ENCODE measurements around the gene ARRB2.
"Not testable (repeated sequence)": the region's sequence is repeated elsewhere in the genome, so short reads cannot be mapped to it uniquely, and the experiment has no call there.

ARRB2 gene

DNA sequence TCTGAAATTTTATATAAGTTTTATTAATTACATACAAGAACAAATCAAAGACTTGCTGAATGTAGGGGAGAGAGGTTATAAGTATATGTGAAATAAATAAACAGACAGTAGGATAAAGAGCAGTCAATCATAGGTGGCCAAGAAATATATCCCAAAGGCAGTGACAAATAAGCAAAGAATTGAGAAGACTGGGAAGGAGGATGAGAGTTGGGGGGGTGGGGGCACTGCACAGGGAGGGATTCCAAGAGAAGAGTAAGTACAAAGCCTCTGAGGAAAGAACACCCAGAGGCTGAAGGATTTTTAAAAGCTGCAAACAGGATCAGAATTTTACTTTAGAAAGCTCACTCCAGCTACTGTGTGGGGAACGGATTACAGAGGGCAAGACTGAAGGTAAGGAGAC, 9.3 kb upstream of the ARRB2 start:
- no peak for DNase-seq (ENCODE audit: low read depth, low spot score)

DNA sequence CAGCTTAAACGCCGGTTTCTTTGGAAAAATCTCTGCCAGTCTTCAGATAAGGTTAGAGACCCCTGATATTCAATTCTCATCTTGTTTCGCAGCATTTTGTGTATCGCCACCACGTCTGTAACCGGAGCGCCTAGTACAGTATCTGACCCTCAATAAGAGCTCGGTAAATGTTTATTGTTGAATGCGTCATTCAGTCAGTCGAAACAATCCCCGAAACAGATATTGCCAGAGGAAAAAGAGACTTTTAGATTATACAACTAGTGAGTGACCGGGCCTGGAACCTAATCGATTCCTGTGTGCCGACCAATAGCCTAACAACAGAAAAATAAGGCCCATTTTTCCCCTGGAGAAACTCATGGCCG, 7.1 kb upstream of the ARRB2 start:
- no peak for DNase-seq (ENCODE audit: low read depth, low spot score)

DNA sequence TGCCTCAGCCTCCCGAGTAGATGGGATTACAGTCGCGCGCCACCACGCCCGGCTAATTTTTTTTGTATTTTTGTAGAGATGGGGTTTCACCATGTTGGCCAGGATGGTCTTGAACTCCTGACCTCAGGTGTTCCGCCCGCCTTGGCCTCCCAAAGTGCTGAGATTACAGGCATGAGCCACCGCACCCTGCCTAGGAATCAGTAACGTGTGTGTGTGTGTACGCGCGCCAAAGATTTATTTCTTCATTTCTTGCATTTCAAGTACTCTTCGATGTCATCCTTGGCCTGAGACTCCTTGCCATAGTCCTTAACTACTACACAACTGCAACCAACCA, 5.9 kb upstream of the ARRB2 start:
- DNase-seq (ENCODE audit: low read depth, low spot score) = not testable (repeated sequence)

DNA sequence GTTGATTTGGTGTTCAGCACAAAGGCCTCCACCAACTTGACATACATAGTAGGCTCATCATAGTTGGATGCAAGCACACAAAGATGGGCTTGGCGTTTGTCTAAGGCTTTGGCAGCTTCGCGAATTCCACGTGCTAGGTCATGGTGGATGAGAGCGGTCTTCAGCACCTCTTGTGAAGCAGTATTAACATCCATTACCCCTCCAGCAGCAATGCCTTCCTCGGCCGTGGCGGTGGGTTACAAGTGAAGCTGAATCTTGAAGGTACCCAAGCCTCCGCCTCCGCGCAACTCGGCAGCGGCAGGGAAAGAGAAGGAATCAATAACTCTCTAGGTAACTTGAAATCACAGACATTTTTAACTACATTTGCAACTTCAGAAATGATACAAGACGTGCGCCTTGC, 5.4 kb upstream of the ARRB2 start:
- DNase-seq (ENCODE audit: low read depth, low spot score) = no peak

DNA sequence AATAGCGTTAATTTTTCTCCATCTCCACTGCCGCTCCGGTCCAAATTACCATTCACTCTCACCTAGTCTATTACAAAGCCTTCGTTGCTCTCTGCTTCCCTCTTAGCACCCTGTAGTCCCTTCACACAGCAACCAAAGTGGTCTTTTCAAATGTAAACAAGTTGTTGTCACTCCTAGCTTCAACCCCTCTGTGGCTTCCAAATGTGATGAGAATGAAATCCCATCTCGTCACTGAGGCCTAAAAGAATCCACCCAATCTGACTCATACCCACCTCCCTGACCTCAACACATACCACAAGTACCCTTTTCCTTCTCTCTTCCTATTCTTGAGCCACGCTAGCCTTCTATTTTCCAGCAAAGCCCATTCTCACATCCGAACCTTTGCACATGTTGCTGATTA, 4.3 kb upstream of the ARRB2 start:
- no peak for DNase-seq (ENCODE audit: low read depth, low spot score)

DNA sequence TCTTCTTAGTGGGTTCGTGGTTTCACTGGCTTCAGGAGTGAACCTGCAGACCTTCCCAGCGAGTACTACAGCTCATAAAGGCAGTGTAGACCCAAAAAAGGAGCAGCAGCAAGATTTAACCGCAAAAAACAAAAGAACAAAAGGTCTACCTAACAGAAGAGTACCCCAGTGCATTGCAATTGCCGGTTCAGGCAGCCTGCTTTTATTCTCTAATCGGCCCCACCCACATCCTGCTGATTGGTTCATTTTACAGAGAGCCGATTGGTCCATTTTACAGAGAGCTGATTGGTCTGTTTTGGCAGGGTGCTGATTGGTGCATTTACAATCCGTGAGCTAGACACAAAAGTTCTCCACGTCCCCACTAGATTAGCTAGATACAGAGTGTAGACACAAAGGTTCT, 2.0 kb upstream of the ARRB2 start:
- no peak for DNase-seq (ENCODE audit: low read depth, low spot score)

DNA sequence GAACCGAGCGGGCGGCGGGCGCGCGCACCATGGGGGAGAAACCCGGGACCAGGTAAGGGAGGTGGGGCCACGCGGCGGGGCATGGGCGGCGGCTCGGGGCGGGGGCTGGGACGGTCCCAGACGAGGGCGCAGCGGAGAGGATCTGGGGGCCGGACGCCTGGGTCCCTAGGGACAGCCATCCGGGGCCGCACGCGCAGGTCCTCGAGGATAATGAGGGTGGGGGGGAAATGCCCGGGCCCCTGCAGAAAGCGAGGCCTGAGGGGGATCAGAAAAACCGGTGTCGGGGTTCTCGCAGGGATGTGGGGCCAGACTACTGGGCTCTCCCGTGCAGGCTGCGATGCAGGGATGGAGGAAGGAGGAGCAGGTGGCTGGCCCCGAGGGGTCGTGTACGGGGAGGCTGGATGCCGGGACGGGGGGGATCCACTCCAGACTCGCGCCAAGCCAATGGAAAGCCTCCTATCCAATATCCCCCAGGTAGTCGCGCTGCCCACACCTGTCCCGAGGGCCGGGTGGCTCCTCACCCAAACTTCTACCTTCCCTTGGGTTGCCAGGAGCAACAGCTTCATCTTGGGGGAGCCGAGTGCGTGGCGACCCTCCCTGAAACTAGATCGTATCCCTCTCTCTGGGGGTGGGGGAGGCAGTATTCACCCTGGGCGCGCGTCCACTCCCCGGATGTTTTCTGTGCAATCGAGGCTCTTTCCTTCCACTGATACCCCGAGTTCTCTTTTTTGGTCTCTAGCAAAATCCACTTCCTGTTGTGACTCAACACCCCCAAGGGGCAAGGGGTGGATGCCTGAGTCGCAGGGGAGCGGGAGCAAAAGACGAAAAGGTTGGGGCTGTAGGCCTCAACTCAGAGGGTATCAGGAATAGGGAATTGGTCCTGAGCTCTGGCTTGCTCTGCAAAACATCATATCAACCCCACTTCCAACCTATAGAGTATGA, 532 bp downstream of the ARRB2 start:
- no peak for DNase-seq (ENCODE audit: low read depth, low spot score)

DNA sequence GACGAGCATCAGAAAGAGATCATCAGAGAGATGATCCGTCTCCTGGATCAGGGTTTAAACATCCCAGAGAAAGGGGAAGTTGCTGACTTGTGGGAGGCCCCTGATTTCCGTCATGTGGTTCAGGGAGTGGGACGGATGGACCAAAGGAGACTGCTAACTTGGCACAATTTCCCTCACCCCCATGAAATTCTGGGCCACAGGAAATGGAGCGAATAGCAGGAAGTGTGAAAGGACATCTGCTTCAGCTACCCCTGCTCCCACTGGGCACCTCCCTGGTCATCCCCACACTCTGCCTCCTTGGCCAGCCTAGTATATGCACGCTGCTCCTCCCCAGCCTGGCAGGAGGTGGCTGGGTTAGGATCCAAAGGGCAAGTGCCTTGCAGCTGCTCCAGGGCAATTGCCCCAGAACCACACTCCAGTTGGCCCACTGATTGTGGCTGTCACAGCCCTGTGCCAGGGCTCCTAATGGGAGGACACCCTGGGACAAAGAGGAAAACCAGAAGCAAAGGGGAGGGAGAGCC, 1.3 kb downstream of the ARRB2 start:
- DNase-seq (ENCODE audit: low read depth, low spot score) = no peak

DNA sequence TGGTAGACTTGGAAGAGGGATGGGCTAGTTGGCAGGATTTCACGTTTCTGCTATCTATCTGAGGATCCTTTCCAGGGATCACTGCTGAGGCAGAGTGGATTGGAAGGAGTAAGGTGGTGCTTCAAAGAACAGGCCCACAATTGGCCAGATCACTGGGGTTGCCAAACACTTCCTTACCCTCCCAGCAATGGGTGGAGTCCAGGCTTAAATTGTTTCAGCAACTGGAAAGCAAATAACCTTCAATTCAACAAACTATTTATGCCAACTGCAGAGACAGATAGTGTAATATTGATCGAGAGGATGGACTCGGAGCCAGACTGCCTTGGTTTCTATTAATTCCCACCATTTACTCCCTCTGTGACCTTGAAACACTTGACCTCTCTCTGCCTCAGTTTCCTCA, 2.1 kb downstream of the ARRB2 start:
- no peak for DNase-seq (ENCODE audit: low read depth, low spot score)

DNA sequence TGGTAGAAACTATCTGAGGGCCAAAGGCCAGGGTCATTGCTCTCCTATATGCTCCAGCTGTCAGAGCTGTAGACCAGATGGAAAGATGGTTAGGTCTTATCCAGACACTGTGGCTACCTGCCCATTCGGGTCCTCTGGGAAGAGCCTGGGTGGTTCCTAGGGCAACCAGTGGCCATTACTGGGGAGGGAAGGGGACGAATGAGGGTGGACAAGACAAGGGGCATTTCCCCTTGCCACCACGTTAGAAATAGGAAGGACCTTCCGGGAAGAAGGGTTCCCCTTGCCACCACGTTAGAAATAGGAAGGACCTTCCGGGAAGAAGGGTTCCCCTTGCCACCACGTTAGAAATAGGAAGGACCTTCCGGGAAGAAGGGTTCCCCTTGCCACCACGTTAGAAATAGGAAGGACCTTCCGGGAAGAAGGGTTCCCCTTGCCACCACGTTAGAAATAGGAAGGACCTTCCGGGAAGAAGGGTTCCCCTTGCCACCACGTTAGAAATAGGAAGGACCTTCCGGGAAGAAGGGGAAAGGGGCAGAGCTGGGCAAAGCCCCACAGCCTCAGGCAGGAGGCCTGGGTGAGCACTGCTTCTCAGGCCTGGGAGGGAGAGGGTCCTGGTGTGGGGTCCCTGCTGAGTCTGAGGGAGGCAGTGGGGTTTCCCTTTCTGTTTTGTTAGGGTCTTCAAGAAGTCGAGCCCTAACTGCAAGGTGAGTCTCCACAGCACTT, 4.1 kb downstream of the ARRB2 start:
- not testable (repeated sequence) for DNase-seq (ENCODE audit: low read depth, low spot score)

DNA sequence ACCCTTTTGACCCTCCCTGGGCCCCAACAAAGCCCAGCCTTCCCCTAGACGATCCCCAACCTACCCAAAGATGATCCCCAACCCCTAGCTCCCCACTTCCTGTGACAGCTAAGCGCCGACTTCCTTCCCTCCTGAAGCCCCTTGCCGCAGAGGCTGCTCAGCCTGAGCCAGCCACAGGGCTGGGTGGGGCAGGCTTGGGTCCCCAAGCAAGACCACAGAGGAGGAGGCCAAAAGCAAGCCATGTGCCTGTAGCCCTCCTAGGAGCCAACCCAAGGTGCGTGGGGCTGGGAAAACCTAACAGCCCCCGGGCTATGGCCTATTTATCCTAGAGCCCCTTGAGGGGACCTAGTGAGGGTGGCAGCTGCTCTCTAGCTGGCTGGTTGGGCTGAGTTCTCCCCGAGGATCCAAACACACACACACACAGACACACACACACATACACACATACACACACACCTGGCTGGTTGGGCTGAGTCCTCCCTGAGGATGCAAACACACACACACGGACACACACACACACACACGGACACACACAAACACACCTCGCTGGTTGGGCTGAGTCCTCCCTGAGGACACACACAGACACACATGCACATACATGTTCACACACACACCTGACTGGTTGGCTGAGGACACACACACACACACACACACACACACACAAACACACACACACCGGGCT, 4.8 kb downstream of the ARRB2 start:
- DNase-seq (ENCODE audit: low read depth, low spot score) = no peak

DNA sequence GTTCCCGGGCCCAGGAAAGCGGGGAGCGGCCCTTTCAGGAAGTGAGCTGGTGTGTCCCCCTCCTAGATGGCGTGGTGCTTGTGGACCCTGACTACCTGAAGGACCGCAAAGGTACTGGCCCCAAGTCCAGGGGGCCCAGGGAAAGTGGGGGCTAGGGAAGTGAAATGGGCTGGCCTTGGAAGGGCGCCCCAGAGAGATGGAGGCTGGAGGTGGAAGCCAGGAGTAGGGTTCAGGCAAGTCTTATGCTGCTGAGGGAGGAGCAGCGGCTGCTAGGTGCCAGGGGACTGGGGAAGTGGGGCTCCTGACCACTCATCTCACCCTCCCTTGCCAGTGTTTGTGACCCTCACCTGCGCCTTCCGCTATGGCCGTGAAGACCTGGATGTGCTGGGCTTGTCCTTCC, 5.6 kb downstream of the ARRB2 start:
- no peak for DNase-seq (ENCODE audit: low read depth, low spot score)

DNA sequence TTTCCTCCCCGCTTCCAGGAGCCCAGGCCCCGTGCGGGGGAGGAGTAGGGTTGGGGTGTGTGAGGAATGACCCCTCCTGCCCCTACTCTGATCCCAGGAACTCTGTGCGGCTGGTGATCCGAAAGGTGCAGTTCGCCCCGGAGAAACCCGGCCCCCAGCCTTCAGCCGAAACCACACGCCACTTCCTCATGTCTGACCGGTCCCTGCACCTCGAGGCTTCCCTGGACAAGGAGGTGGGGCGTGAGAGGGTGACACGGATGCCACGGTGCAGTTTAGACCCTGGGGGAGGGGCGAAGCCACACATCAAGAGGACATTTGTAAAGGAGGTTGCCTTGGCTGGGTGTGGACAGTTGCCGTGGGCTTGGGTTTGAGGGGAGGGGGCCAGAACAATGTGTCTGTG, 7.4 kb downstream of the ARRB2 start:
- DNase-seq (ENCODE audit: low read depth, low spot score) = no peak

DNA sequence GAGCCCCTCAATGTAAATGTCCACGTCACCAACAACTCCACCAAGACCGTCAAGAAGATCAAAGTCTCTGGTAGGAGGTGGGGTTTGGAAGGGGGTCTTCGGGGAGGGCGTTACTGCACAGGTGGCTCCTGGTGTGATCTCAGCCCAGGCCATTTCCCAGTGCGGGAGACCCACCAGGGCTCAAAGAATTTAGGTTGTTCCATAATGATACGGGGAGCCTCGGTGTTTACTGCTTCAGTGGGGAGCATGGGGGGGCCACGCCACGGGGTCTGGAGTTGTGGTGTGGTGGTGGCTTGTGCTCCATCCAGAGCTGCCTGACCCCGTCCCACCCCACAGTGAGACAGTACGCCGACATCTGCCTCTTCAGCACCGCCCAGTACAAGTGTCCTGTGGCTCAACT, 7.8 kb downstream of the ARRB2 start:
- DNase-seq (ENCODE audit: low read depth, low spot score) = no peak

DNA sequence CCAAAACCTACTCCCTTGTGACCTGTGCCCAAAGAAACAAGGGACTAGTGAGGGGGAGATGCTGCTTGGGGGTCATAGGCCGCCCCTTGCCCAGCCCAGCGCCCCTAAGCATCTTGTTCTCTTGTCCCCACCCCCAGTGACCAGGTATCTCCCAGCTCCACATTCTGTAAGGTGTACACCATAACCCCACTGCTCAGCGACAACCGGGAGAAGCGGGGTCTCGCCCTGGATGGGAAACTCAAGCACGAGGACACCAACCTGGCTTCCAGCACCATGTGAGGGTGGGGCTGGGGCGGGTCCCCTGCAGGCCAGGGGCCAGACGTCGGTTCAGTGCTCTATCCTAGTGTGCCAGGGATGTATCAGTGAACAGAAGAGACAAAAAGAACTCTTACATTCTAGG, 8.7 kb downstream of the ARRB2 start:
- DNase-seq (ENCODE audit: low read depth, low spot score) = no peak

DNA sequence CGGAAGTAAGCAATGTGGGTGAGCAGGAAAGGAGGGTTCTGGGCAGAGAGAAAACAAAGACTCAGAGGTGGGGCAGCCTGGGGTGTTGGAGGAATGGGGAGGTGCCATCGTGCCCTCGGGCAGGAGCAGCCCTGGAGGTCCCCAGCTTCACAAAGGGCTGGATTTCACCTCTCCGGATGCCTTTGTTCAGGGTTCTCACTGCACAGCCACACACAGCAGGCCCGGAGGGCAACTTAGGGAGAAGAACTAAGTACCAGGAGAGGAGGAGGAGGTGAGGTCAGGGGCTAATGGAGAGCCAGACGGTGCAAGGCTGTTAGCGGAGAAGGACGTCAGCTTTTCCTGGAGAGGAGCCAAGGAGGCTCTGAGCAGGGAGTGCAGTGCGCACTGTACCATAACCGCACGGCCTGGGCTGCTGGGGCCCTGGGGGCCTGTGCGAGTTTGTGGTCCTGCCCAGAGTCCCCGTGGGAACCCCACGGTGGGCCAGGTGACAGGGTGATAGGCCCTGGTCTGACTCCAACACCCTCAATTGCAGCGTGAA, 9.3 kb downstream of the ARRB2 start:
- DNase-seq (ENCODE audit: low read depth, low spot score) = no peak

DNA sequence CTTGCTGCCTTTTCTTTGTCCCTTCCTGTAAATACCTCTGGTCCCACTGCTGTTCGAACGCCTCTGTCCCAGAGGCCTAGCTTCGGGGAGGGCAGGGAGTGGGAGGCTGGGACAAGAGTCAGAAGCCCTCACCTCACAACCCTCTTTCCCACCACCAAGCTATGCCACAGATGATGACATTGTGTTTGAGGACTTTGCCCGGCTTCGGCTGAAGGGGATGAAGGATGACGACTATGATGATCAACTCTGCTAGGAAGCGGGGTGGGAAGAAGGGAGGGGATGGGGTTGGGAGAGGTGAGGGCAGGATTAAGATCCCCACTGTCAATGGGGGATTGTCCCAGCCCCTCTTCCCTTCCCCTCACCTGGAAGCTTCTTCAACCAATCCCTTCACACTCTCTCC, 10.4 kb downstream of the ARRB2 start:
- DNase-seq (ENCODE audit: low read depth, low spot score) = no peak

DNA sequence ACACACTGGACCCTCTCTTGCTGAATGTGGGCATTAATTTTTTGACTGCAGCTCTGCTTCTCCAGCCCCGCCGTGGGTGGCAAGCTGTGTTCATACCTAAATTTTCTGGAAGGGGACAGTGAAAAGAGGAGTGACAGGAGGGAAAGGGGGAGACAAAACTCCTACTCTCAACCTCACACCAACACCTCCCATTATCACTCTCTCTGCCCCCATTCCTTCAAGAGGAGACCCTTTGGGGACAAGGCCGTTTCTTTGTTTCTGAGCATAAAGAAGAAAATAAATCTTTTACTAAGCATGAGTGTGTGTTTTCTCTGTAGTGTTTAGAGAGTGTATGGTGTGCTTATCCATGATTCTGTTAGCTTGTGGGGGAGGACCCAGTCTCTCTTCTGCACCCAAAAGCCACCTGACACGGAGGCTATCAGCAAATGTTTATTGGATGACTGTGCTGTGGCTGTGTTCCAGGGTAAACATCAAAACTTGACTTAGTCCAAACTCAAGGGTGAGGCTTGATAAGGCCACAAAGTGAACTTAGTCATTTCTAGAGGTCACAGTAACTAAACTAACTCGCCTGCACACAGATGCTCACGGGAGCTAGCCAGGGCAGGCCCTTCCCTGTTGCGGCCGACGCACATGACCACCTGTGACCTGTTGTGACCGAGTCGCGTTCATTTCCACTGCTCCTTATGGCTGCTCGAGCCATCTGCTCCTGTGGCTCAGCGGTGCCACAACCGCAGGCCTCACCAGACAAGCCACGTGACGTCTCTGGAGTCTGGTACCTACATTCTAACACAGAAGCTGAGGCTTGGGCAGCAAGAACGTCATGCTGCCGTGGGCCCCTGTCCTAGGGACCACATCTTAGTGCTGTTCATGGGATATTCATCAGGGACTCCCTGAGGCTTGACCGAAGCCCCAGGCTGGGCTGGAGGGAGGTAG, 11.0 kb downstream of the ARRB2 start:
- DNase-seq (ENCODE audit: low read depth, low spot score) = no peak

DNA sequence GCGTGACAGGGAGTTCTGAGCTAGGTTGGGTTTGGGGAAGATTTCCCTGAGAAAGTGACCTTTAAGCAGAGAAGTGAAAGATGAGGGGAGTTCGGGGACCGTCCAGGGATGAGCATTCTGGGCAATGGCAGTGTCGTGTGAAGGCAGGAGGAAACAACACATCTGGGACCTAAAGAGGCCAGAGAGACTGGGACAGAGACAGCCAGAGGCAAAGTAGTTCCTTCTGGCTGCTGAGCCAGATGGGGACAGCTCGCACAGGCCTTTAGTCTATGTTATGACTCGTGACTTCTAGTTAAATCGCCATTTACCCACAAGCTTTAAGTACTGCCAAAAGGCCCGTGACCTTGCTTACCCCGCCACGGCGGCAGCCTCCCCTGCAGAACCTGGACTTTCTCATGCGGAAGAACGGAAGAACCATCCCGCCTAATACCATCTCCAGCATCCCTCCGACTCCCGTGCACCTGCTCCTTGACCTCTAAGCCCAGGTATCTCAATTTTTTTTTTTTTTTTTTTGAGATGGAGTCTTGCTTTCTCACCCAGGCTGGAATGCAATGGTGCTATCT, 12.3 kb downstream of the ARRB2 start:
- DNase-seq (ENCODE audit: low read depth, low spot score) = no peak

DNA sequence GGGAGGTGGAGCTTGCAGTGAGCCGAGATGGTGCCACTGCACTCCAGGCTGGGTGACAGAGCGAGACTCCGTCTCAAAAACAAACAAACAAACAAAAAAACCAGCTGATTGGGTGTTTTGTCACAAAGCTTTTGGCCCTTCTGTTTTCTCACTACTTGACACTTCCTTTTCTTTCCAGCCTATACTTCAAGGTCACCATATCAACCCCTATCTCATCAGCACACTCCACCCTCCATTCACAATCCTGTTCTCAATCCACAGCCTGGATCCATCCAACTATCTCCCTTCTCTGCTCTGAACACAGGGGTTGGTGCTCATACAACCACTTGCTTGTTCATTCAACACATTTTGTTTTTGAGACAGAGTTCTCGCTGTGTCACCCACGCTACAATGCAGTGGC, 14.2 kb downstream of the ARRB2 start:
- no peak for DNase-seq (ENCODE audit: low read depth, low spot score)

Measured in smooth muscle cell of the brain vasculature (primary cell).